ENCODE measurements around the gene OR2H1. TPM values are rescaled to one million over a fixed set of nuclear protein-coding genes. Genes with fewer than 3 reads are reported as not detected.

Gene OR2H1
- total and polyA plus RNA-seq, 5 donors: not detected

DNA sequence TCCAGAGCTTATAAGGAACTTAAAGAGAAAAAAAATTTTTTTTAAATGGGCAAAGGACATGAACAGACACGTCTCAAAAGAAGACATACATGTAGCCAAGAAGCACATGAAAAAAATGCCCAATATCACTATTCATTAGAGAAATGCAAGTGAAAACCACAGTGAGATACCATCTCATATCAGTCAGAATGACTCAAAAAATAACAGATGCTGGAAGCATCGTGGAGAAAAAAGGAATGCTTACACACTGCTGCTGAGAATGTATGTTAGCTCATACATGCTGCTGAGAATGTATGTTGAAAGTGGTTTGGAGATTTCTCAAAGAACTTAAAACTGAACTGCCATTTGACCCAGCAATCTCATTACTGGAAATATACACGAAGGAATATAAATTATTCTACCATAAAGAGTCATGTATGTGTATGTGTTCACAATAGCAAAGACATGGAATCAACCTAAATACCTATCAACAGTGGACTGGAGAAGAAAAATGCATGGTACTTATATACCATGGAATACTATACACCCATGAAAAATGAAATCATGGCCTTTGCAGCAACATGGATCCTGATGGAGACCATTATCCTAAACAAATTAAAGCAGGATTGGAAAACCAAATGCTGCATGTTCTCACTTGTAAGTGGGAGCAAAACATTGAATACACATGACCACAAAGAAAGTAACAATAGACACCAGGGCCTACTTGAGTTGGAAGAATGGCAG is 5.3 kb upstream of the OR2H1 start:
- H3K4me3 ChIP-seq (ENCODE audit: low read length): no peak overlapping the region
- WGBS: 67% methylated on average over 3 of the region's 3 CpGs
- DNase-seq (no peak), ATAC-seq (no peak)
- intact Hi-C loops (cut with DNase I): no loop called here
- H3K9me3 ChIP-seq (ENCODE audit: control insufficient read depth, low read length): no peaks in the 10 kb centered on the region
- no peak overlapping the region for H3K27ac ChIP-seq (ENCODE audit: low read length)
- no peaks in the 10 kb centered on the region for H3K27me3 ChIP-seq (ENCODE audit: control insufficient read depth, insufficient read depth)
- no peaks in the 10 kb centered on the region for H3K4me1 ChIP-seq (ENCODE audit: control insufficient read depth, insufficient read depth, low read length)

DNA sequence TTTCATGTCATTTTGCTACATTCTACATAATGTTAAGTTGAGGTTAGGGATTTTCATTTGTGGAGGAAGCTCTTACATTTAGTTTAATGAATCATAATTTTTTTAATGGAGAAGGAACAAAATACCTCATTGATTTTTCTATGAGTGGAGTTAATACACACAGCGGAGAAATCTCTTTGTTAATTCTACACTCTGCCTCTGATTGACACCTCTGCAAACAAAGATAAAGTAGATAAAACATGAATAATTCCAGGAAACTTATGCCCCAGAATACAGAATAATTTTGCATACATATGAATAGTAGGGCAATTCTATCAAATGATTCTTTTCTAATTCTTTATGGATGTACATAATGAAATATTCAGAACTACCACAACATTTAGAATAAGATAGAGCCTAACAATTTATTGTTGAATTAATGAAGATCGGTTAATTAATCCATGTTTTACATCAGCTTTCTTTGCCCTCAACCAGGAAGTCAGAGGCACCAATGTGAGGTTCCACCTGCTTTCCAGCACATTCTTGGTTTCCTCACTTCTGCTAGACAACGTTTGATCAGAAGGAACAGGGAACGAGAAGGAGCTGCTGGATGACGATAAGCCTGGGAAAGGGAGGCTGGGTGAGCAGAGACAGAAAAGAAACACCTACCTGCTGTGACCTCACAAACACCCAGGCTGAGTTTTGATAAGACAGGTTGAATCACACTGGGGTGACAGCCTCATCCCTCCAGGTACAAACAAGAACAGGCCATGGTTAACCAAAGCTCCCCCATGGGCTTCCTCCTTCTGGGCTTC is 4.3 kb downstream of the OR2H1 start:
- intact Hi-C loops (cut with DNase I): no loop called here
- ATAC-seq: no peak
- no peaks in the 10 kb centered on the region for H3K27me3 ChIP-seq (ENCODE audit: control insufficient read depth, insufficient read depth)
- H3K27ac ChIP-seq (ENCODE audit: low read length): no peak overlapping the region
- 72% methylated on average over 5 of the region's 5 CpGs for WGBS
- no peak overlapping the region for H3K4me3 ChIP-seq (ENCODE audit: low read length)
- no peak for DNase-seq
- no peaks in the 10 kb centered on the region for H3K4me1 ChIP-seq (ENCODE audit: control insufficient read depth, insufficient read depth, low read length)
- no peaks in the 10 kb centered on the region for H3K9me3 ChIP-seq (ENCODE audit: control insufficient read depth, low read length)

DNA sequence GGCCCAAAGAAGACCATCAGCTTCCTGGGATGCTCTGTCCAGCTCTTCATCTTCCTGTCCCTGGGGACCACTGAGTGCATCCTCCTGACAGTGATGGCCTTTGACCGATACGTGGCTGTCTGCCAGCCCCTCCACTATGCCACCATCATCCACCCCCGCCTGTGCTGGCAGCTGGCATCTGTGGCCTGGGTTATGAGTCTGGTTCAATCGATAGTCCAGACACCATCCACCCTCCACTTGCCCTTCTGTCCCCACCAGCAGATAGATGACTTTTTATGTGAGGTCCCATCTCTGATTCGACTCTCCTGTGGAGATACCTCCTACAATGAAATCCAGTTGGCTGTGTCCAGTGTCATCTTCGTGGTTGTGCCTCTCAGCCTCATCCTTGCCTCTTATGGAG is 5.1 kb downstream of the OR2H1 start:
- intact Hi-C loops (cut with DNase I): no loop called here
- Histone ChIP-seq H3K27ac (ENCODE audit: low read length) (no peak overlapping the region), H3K27me3 (ENCODE audit: control insufficient read depth, insufficient read depth) (no peaks in the 10 kb centered on the region), H3K4me3 (ENCODE audit: low read length) (no peak overlapping the region), H3K4me1 (ENCODE audit: control insufficient read depth, insufficient read depth, low read length) (no peaks in the 10 kb centered on the region), H3K9me3 (ENCODE audit: control insufficient read depth, low read length) (no peaks in the 10 kb centered on the region)
- DNase-seq: no peak
- 84% methylated on average over 6 of the region's 6 CpGs for WGBS
- no peak for ATAC-seq

DNA sequence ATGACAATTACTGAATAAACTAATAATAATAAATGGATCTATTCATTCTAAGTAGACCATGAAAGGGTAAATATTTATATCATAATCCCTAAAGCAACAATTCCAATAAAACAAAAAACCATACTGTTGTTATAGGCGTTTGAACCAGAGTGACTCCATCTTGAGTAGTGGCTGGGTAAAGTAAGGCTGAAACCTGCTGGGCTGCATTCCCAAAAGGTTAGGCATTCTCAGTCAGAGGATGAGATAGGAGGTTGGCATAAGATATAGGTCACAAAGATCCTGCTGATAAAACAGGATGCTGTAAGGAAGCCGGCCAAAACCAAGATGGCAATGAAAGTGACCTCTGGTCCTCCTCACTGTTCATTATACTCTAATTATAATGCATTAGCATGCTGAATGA is 8.3 kb downstream of the OR2H1 start:
- intact Hi-C loops (cut with DNase I): no loop called here
- H3K4me3 ChIP-seq (ENCODE audit: low read length): no peak overlapping the region
- DNase-seq (no peak), ATAC-seq (no peak)
- no peak overlapping the region for H3K27ac ChIP-seq (ENCODE audit: low read length)
- H3K27me3 ChIP-seq (ENCODE audit: control insufficient read depth, insufficient read depth): no peaks in the 10 kb centered on the region
- no peaks in the 10 kb centered on the region for H3K9me3 ChIP-seq (ENCODE audit: control insufficient read depth, low read length)
- no peaks in the 10 kb centered on the region for H3K4me1 ChIP-seq (ENCODE audit: control insufficient read depth, insufficient read depth, low read length)
- WGBS: 73% methylated on average over 2 of the region's 2 CpGs

DNA sequence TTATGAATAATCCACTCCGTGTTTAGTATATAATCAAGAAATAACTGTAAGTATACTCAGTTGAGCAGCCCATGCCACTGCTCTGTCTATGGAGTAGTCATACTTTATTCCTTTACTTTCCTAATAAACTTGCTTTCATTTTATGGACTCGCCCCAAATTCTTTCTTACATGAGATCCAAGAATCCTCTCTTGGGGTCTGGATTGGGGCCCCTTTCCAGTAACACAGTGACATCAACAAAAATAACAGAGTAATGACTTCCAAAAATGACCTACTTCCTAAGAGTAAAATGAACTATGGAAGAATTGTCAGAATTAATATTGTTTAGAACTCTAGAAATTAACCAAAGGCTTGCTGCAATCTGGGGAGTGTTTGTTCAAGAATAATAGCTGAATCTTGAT is 8.8 kb downstream of the OR2H1 start:
- no peak for DNase-seq
- H3K9me3 ChIP-seq (ENCODE audit: control insufficient read depth, low read length): no peaks in the 10 kb centered on the region
- H3K4me3 ChIP-seq (ENCODE audit: low read length): no peak overlapping the region
- H3K27me3 ChIP-seq (ENCODE audit: control insufficient read depth, insufficient read depth): no peaks in the 10 kb centered on the region
- no peaks in the 10 kb centered on the region for H3K4me1 ChIP-seq (ENCODE audit: control insufficient read depth, insufficient read depth, low read length)
- intact Hi-C loops (cut with DNase I): no loop called here
- 83% methylated on average over 2 of the region's 2 CpGs for WGBS
- ATAC-seq: no peak
- H3K27ac ChIP-seq (ENCODE audit: low read length): no peak overlapping the region

DNA sequence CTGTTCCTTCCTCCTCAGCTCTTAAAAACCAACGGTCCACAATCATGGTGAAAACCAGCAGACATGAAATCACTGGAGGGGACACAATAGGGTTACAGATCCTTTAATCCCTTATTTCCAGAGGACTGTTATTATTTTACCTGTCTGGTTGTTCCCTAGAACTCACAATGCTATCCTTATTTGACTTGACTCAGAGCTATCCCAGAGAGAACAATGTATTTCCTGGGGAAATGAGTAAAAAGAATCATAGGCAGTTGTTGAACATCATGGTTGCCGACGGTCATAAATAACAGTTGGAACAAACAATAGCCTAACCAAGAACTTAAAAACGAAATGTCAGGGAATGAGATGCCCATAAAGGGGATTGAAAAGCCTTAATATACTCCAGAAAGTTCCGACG is 9.3 kb downstream of the OR2H1 start:
- Histone ChIP-seq H3K4me3 (ENCODE audit: low read length) (no peak overlapping the region), H3K4me1 (ENCODE audit: control insufficient read depth, insufficient read depth, low read length) (no peaks in the 10 kb centered on the region), H3K9me3 (ENCODE audit: control insufficient read depth, low read length) (no peaks in the 10 kb centered on the region), H3K27ac (ENCODE audit: low read length) (no peak overlapping the region), H3K27me3 (ENCODE audit: control insufficient read depth, insufficient read depth) (no peaks in the 10 kb centered on the region)
- ATAC-seq (no peak), DNase-seq (no peak)
- 46% methylated on average over 6 of the region's 6 CpGs for WGBS
- intact Hi-C loops (cut with DNase I): no loop called here

DNA sequence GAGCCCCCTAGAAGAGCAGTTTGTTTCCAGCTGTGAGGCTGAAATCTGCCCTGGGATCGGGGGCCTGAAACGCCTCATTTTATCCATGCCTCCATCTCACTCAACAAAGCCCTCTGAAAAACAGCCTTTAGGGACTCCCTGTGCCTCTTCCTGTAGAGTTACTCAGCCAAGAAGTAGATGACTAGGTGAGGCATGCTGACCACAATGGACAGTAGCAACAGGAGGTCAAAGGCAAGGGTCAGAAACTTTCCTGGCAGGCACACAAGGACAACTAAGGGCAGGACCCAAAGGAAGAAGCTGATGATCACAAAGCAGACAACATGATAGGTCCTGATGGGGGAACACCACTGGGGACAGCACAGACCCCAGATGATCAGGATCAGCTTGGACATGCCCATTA is 18.0 kb downstream of the OR2H1 start:
- Histone ChIP-seq H3K27me3 (ENCODE audit: control insufficient read depth, insufficient read depth) (no peaks in the 10 kb centered on the region), H3K9me3 (ENCODE audit: control insufficient read depth, low read length) (no peaks in the 10 kb centered on the region), H3K27ac (ENCODE audit: low read length) (no peak overlapping the region), H3K4me3 (ENCODE audit: low read length) (no peak overlapping the region), H3K4me1 (ENCODE audit: control insufficient read depth, insufficient read depth, low read length) (no peaks in the 10 kb centered on the region)
- DNase-seq: no peak
- ATAC-seq: no peak
- 49% methylated on average over 2 of the region's 2 CpGs for WGBS
- intact Hi-C loops (cut with DNase I): no loop called here

DNA sequence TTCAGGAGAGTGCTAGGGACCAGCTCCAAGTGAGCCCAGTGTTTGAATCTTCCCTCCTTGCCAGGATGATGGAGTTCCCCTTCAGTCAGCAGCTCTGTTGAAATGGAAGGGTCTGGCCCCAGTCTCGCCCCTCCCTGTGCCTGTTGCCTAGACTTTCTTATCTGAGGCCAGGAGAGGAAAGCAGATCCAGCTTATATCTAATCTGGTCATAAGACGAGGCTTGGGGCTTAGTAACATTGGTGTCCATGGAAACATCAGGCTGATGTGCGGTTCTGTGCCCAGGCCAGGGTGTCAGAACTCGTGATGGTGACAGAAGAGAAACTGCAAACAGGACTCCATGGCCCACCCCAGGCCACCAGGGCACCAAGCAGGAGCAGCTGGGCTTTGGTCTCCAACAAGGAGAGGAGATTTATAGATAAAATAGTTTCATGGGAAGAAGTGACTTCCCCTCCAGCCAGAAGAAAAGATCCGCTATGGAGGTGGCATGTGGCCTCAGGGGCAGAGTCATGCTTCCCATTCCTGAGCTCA is 21.0 kb downstream of the OR2H1 start:
- WGBS: 44% methylated on average over 5 of the region's 5 CpGs
- no peak overlapping the region for H3K4me3 ChIP-seq (ENCODE audit: low read length)
- intact Hi-C loops (cut with DNase I): no loop called here
- no peaks in the 10 kb centered on the region for H3K9me3 ChIP-seq (ENCODE audit: control insufficient read depth, low read length)
- no peaks in the 10 kb centered on the region for H3K4me1 ChIP-seq (ENCODE audit: control insufficient read depth, insufficient read depth, low read length)
- H3K27ac ChIP-seq (ENCODE audit: low read length): no peak overlapping the region
- ATAC-seq (no peak), DNase-seq (no peak)
- no peaks in the 10 kb centered on the region for H3K27me3 ChIP-seq (ENCODE audit: control insufficient read depth, insufficient read depth)

DNA sequence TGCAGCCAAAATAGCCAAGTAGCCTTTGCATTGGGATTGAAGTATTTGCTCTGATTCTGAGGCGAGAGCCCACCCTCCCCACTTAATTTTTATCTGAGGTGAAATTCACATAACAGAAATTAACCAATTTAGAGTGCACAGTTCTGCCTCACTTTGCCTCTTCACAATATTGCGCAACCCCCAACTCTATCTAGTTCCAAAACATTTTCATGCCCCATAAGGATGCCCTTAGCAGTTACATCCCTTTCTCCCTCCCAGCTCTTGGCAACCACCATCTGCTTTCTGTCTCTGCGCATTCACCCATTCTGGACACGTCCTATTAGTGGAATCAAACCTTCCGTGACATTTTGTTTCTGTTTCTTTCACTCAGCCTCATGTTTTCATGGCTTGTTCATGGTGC is 21.8 kb downstream of the OR2H1 start:
- no peak overlapping the region for H3K27ac ChIP-seq (ENCODE audit: low read length)

DNA sequence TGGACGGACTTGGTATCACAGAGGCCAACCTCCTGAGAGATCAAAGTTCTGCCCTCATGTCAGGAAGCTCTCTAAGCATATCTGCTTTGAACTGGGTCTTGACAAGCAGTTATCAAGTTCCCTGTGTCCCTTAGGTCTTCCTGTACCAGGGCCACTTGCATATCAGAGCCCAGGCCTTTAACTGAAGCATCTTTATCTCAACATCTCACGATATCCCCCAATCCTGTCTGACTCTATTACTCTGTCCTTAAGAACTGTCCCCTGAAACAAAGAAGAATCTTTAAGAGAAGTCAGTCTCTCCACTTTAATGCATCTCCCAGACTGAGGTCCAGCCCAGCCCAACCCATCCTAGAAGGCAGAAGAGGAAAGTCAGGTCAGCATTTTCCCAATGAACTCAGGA is 22.6 kb downstream of the OR2H1 start:
- Histone ChIP-seq H3K4me3 (ENCODE audit: low read length) (no peak overlapping the region), H3K4me1 (ENCODE audit: control insufficient read depth, insufficient read depth, low read length) (no peaks in the 10 kb centered on the region), H3K27me3 (ENCODE audit: control insufficient read depth, insufficient read depth) (no peaks in the 10 kb centered on the region), H3K27ac (ENCODE audit: low read length) (no peak overlapping the region), H3K9me3 (ENCODE audit: control insufficient read depth, low read length) (no peaks in the 10 kb centered on the region)
- no peak for DNase-seq
- intact Hi-C loops (cut with DNase I): no loop called here
- ATAC-seq: no peak
- WGBS: 52% methylated on average over 2 of the region's 2 CpGs

More for the DNA sequence above, 21.8 kb downstream of the OR2H1 start:
- Histone ChIP-seq H3K9me3 (ENCODE audit: control insufficient read depth, low read length) (no peaks in the 10 kb centered on the region), H3K4me3 (ENCODE audit: low read length) (no peak overlapping the region), H3K27me3 (ENCODE audit: control insufficient read depth, insufficient read depth) (no peaks in the 10 kb centered on the region), H3K4me1 (ENCODE audit: control insufficient read depth, insufficient read depth, low read length) (no peaks in the 10 kb centered on the region)
- DNase-seq (no peak), ATAC-seq (no peak)
- WGBS: 70% methylated on average over 5 of the region's 5 CpGs
- intact Hi-C loops (cut with DNase I): no loop called here

DNA sequence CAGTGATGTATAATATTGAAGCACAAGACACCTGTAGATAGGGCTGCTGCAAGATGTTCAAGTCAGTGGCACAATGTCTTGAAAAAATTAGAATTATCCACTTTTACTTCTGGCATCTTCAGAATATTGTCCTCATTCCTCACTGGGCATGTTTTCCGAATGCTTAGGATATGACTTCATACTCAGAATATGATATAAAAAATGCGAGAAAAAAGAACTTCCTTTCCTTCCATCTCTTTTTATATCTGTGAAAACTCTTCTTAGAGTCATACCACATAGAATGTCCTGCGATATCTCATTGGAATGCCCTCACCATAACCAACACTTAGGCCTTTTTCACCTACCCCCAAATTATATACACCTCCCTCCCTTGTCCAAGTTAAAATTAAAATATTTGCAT is 26.2 kb downstream of the OR2H1 start:
- no peaks in the 10 kb centered on the region for H3K4me1 ChIP-seq (ENCODE audit: control insufficient read depth, insufficient read depth, low read length)
- no peaks in the 10 kb centered on the region for H3K9me3 ChIP-seq (ENCODE audit: control insufficient read depth, low read length)
- WGBS: 44% methylated on average over 3 of the region's 3 CpGs
- no peaks in the 10 kb centered on the region for H3K27me3 ChIP-seq (ENCODE audit: control insufficient read depth, insufficient read depth)
- intact Hi-C loops (cut with DNase I): no loop called here
- H3K27ac ChIP-seq (ENCODE audit: low read length): no peak overlapping the region
- H3K4me3 ChIP-seq (ENCODE audit: low read length): no peak overlapping the region
- DNase-seq (no peak), ATAC-seq (no peak)

Measured in right cardiac atrium (tissue), 5 donors.